Choroid plexus epithelial cell (primary cell): ENCODE results near the gene SHROOM2.

Source experiments
- DNase-seq: peaks from one replicate; pipeline ENCODE4 v3.0.0-alpha.2; 2010; ENCODE audit warnings: low read depth
- H3K4me3 ChIP-seq: 2 replicates; pipeline ENCODE4 v1.5.1; 2011; ENCODE audit warnings: low read depth, mild to moderate bottlenecking, control low read depth, low read length, moderate library complexity
- TF ChIP-seq, protein P1 (sequence below): conservative IDR thresholded peaks from 2 replicates; pipeline ENCODE4 v1.5.1; 2011; ENCODE audit warnings: low read depth, mild to moderate bottlenecking, control low read depth, inconsistent platforms, low read length, moderate library complexity

Gene SHROOM2

DNA sequence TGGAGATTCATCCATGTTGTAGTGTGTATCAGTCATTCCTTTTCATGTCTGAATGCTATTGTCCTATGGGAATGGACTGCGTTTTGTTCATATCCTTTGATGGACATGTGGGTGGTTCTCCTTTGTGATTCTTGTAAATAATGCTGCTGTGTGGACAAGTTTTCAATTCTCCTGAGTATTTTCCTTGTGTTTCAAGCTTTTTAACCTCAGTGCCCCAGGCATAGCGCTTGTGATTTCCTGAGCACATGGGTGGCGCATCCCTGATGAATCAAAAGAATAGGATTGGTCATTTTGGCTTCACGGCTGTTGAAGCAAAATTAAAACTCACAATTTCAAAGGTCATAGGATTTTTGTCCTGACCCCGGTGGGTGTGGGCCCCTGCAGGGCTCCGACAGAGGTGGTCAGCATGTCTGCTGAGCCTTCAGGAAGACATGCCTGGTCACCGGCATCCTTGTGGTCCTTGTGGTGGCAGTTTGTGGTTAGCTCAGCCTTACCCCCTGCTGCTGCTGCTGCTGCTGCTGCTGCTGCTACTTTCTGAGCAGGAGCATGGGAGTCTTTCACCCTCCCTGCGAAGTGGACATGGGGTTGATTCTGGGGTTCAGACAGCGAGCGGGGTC is 30.0 kb downstream of the SHROOM2 start:
- no peak overlapping the region for H3K4me3 ChIP-seq
- DNase-seq, result peak; percentile 72
- TF ChIP-seq, protein P1, sequence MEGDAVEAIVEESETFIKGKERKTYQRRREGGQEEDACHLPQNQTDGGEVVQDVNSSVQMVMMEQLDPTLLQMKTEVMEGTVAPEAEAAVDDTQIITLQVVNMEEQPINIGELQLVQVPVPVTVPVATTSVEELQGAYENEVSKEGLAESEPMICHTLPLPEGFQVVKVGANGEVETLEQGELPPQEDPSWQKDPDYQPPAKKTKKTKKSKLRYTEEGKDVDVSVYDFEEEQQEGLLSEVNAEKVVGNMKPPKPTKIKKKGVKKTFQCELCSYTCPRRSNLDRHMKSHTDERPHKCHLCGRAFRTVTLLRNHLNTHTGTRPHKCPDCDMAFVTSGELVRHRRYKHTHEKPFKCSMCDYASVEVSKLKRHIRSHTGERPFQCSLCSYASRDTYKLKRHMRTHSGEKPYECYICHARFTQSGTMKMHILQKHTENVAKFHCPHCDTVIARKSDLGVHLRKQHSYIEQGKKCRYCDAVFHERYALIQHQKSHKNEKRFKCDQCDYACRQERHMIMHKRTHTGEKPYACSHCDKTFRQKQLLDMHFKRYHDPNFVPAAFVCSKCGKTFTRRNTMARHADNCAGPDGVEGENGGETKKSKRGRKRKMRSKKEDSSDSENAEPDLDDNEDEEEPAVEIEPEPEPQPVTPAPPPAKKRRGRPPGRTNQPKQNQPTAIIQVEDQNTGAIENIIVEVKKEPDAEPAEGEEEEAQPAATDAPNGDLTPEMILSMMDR, result no peak

DNA sequence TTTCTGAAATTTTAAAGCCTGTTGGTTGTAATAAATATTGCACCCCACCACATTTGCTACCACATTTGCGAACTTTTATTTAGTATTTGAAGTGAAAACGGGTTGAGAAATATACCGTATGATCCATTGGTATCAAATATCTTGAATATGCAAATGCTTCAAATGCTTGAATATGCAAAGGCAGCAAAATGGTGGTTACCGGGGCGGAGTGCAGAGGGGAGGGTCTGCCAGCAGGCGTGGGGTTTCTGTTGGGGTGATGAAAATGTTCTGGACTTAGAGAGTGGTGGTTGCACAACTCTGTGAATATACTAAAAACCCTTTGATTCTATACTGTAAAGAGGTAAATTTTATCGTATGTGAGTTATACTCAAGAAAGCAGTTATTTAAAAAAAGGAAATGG is 35.3 kb downstream of the SHROOM2 start:
- H3K4me3 ChIP-seq, result no peak overlapping the region
- TF ChIP-seq, protein P1, result no peak
- no peak for DNase-seq

DNA sequence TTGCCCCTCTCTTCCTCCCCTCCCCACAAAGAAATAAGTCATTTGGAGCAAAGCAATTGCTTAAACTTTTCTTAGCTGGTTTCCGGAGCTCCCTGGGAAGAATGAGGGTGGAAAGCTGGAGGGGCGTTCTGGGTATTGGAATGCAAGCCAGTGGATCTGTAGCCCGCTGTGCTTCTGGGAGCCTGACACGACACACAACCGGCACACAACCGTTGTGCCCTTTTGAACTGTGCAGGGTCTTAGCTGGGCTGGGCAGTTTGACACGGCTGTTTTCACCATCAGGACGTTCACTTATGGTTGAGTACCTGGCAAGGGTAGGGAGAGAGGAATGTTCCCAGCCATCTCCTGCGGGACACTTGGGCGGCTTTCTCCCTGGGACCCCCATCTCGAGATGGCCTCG is 38.3 kb downstream of the SHROOM2 start:
- TF ChIP-seq, protein P1, result no peak
- no peak overlapping the region for H3K4me3 ChIP-seq
- peak; percentile 14 for DNase-seq

DNA sequence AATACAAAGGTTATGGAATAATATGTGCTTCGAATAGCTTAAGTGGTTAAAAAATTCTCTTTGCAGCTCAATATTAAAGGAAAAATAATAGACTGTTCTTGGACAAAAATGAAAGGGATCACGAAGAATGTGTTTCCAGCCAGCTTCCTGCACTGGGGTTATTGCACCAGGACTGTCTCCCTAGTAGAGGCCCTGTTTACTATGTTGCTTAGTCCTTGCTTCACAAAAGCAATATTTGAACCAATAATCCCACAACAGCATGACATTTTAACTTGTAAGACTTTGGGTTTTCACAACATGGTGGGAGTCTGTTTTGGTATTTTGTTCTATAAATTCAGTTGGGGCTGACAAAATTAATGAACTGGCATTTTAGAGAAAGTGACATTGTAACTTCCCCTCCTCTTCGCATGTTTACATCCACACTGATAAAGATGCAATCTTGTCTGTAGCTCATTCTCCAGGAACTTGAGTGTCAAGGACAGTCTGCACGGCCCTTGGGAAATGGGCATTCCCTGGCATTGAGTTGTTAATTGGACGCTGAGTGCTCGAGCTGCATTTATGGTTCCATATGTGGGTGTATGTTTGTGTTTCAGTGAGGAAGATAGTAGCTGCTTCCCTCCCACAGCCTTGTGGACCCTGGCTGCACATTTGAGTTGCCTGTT is 39.0 kb downstream of the SHROOM2 start:
- TF ChIP-seq, protein P1, result no peak
- DNase-seq, result peak; percentile 42
- H3K4me3 ChIP-seq, result no peak overlapping the region

DNA sequence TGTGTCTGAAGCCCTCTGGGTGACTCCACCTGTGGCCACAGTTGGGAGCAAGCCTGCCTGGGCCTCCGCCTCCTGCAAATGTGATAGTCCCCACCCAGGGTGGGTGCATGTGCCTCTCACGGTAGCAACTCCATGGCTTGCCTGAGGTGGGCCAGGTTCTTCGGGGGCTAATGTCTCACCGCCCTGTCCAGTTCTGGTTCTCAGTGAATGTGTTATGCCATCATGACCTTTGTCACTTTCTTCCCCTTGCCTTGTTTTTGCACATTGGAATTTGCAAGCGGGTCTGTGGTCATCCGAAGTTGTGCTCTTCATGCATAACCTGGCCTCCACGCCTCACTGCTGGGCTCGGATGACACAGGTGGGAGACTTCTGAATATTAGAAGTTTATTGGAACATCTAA is 39.7 kb downstream of the SHROOM2 start:
- TF ChIP-seq, protein P1, result no peak
- no peak overlapping the region for H3K4me3 ChIP-seq
- DNase-seq, result no peak

DNA sequence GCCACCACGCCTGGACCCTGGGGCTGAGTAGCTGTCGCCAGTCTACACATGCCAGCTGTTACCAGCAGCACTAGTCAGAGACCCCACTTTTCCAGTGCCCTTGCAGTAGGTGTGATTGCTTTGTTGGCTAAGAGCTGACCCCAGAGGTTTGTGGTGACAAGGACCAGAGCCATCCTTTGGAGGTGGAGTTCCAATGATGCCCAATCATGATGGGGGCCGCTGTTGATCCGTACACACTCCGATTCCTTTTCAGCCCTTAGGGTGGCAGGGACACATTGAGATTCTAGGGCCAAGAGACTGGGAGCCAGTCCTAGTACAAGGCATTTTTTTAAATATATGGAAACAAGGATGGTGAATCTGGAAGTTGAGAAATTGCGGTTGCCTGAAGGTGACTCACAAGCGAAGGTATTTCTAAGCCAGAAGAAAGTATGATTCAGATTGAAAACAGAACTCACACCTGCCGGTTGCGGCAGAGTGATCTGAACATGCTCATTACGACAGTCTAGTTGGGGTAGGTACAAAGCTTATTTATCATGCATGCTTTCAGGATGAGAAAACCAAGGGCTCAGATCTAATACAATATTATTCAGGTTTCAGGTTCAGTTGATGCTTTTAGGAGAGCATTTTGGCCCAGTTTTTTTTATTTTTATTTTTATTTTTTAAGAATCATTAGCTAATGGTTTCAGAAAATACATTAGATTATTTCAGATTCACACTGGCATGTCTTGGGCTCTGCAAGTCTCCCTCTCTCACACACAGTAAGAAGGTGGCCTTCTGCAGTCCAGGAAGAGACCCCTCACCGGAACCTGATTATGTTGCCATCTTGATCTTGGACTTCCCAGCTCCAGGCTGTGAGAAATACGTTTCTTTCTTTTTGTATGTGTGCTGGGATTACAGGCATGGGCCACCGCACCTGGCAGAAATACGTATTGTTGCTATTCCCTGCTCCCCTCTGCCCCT is 43.4 kb downstream of the SHROOM2 start:
- no peak overlapping the region for H3K4me3 ChIP-seq
- peak; percentile 86 for DNase-seq

More for the DNA sequence above, 43.4 kb downstream of the SHROOM2 start:
- TF ChIP-seq, protein P1, result no peak
